HepG2 (cell line): ENCODE results near the gene PCSK6. TPM values are rescaled to one million over a fixed set of nuclear protein-coding genes. Genes with fewer than 3 reads are reported as not detected.
A peak's percentile ranks its signal among the peaks of the same experiment; 100 is the strongest.

Source experiments
- ATAC-seq: fragments of 200-7000 bp; cut with Tn5 transposase; 3 replicates; pipeline ENCODE4 v1.9.1; 2020; ENCODE audit warnings: mild to moderate bottlenecking, moderate library complexity
- BruUV-seq: library from RNA; stranded (reverse); fragments of 400-500 nt; replicated peaks from 2 replicates; lab custom pipeline; 2021; lab: Mats Ljungman, UMichigan
- CTCF ChIA-PET: fragments of 300-600 bp; formaldehyde crosslinking; extraction: SDS; loops from one replicate; lab custom pipeline; 2021; ENCODE audit warnings: low total read pairs, inconsistent platforms, low intra/inter-chr PET ratio; lab: Yijun Ruan, JAX
- POLR2A ChIA-PET: fragments of 350-600 bp; sonication (Branson Sonifier 250); formaldehyde crosslinking; loops from one replicate; lab custom pipeline; 2020; ENCODE audit warnings: antibody characterized with exemption, inconsistent platforms; lab: Yijun Ruan, JAX
- DNase-seq: peaks from one replicate; pipeline ENCODE4 v3.0.0-alpha.2; 2015; ENCODE audit warnings: low spot score
- FAIRE-seq: peaks from 3 replicates; lab custom pipeline; 2011; peaks lifted over from hg19 to GRCh38; lab: Jason Lieb, UNC
- H2AFZ ChIP-seq: one replicate; pipeline ENCODE4 v1.6.1; 2011; ENCODE audit warnings: low read length, inconsistent platforms
- H3K27ac ChIP-seq: fragments of 300-600 bp; 3 replicates; pipeline ENCODE4 v1.8.0; 2011; ENCODE audit warnings: mixed run types, mild to moderate bottlenecking, mixed read lengths, low read length, inconsistent platforms; ENCODE audit not compliant: insufficient read depth; ENCODE audit errors: extremely low read length
- H3K27me3 ChIP-seq, 2 experiments: fragments of 200-600 bp in 1 of 2; 2 replicates in 1 of 2; 3 replicates in 1 of 2; pipeline versions ENCODE4 v1.6.0 to v1.8.0; 2011; ENCODE audit warnings: low read length in 2 of 2, mild to moderate bottlenecking in 2 of 2, moderate library complexity in 2 of 2, inconsistent platforms in 1 of 2; ENCODE audit not compliant: insufficient read depth in 2 of 2, control insufficient read depth in 1 of 2
- H3K36me3 ChIP-seq, 2 experiments: fragments of 200-600 bp in 1 of 2; replicated peaks in 1 of 2; 2 replicates in 1 of 2; 3 replicates in 1 of 2; pipeline versions ENCODE4 v1.5.1 to v1.8.0; 2011; ENCODE audit warnings: low read length in 2 of 2, inconsistent platforms in 1 of 2; ENCODE audit not compliant: insufficient read depth in 2 of 2, control insufficient read depth in 1 of 2
- H3K4me1 ChIP-seq: 2 replicates; pipeline ENCODE4 v1.5.1; 2012; ENCODE audit warnings: low read length, inconsistent platforms; ENCODE audit not compliant: insufficient read depth
- H3K4me2 ChIP-seq: 2 replicates; pipeline ENCODE4 v1.6.0; 2011; ENCODE audit warnings: low read depth, low read length, inconsistent platforms
- H3K4me3 ChIP-seq, 3 experiments: fragments of 200-600 bp in 1 of 3; sonication (generic), shearing (Covaris generic) in 1 of 3; replicated peaks in 1 of 3; 2 replicates each; pipeline ENCODE4 v1.5.1; 2011 to 2016; ENCODE audit warnings: low read length in 3 of 3, inconsistent platforms in 2 of 3, low read depth in 2 of 3, mild to moderate bottlenecking in 2 of 3, control low read depth in 1 of 3, mixed read lengths in 1 of 3; ENCODE audit not compliant: insufficient read depth in 1 of 3
- H3K79me2 ChIP-seq: one replicate; pipeline ENCODE4 v1.6.1; 2011; ENCODE audit warnings: low read length, inconsistent platforms; ENCODE audit not compliant: insufficient read depth
- H3K9ac ChIP-seq: 2 replicates; pipeline ENCODE4 v1.6.0; 2011; ENCODE audit warnings: mild to moderate bottlenecking, low read depth, low read length, inconsistent platforms; ENCODE audit not compliant: insufficient read depth
- H3K9me3 ChIP-seq: 2 replicates; pipeline ENCODE4 v1.5.1; 2012; ENCODE audit warnings: mild to moderate bottlenecking, low read length
- H4K20me1 ChIP-seq: 2 replicates; pipeline ENCODE4 v1.6.0; 2011; ENCODE audit warnings: inconsistent platforms, mild to moderate bottlenecking, low read length, moderate library complexity; ENCODE audit not compliant: insufficient read depth
- BHLHE40 ChIP-seq: IDR thresholded peaks from 2 replicates; pipeline ENCODE4 v1.6.1; 2011; ENCODE audit warnings: low read length, improper control_type of control experiment
- SAP130 ChIP-seq: IDR thresholded peaks from 2 replicates; pipeline ENCODE4 v1.6.1; 2016; ENCODE audit warnings: low read depth
- XBP1 ChIP-seq: sonication (generic); formaldehyde crosslinking; IDR thresholded peaks from 2 replicates; pipeline ENCODE4 v1.5.0; 2020; ENCODE audit warnings: missing genetic modification reagents
- ZBTB37 ChIP-seq: sonication (generic); formaldehyde crosslinking; IDR thresholded peaks from 2 replicates; pipeline ENCODE4 v1.4.0; 2020; ENCODE audit warnings: mild to moderate bottlenecking, missing genetic modification reagents
- WGBS: methylation state at CpG from one replicate; pipeline ENCODE4 v1.1.6; 2017; ENCODE audit warnings: low lambda C conversion rate; 5-methylcytosine and 5-hydroxymethylcytosine counted together
- in situ Hi-C: cut with HindIII; loops from 2 replicates; pipeline ENCODE4 v1.10.0; 2017; ENCODE audit warnings: low pct_unique_long_range_greater_than_20kb; ENCODE audit not compliant: extremely low pct_ligation_motif_present
- intact Hi-C: fragments of 100-400 bp; cut with micrococcal nuclease; formaldehyde crosslinking; loops from one replicate; pipeline ENCODE4 v1.10.0; 2022; ENCODE audit not compliant: unreplicated experiment
- polyA plus RNA-seq, 8 experiments: library from polyadenylated mRNA; depleted of rRNA in 3 of 8; stranded (reverse) in 7 of 8; unstranded in 1 of 8; fragments of >200 nt; fragmentation: Illumina TruSeq in 4 of 8; extraction: Trizol in 4 of 8; gene quantifications; 2 replicates each; pipeline versions ENCODE4 v1.2.1 to v1.2.3, GENCODE V29; 2011 to 2016; ENCODE audit warnings: low read depth in 4 of 8, missing spikeins in 1 of 8, mixed read lengths in 1 of 8; ENCODE audit not compliant: insufficient read depth in 1 of 8
- total RNA-seq, 5 experiments: library from RNA; depleted of rRNA; stranded (reverse); fragments of >200 nt; fragmentation: Illumina TruSeq; extraction: Trizol; gene quantifications; 2 replicates each; pipeline ENCODE4 v1.2.3, GENCODE V29; 2016; ENCODE audit warnings: low read depth in 1 of 5
- TF ChIP-seq, protein P1 (sequence below): sonication (generic); formaldehyde crosslinking; IDR thresholded peaks from 2 replicates; pipeline ENCODE4 v1.5.1; 2020; ENCODE audit warnings: mild to moderate bottlenecking, missing genetic modification reagents, moderate library complexity

The PCSK6 gene
- total and polyA plus RNA-seq, 2 of the 13 experiments (the other 11 are each of a cell fraction or from before 2014, with no cell fraction given): 56.5 to 155 TPM

DNA sequence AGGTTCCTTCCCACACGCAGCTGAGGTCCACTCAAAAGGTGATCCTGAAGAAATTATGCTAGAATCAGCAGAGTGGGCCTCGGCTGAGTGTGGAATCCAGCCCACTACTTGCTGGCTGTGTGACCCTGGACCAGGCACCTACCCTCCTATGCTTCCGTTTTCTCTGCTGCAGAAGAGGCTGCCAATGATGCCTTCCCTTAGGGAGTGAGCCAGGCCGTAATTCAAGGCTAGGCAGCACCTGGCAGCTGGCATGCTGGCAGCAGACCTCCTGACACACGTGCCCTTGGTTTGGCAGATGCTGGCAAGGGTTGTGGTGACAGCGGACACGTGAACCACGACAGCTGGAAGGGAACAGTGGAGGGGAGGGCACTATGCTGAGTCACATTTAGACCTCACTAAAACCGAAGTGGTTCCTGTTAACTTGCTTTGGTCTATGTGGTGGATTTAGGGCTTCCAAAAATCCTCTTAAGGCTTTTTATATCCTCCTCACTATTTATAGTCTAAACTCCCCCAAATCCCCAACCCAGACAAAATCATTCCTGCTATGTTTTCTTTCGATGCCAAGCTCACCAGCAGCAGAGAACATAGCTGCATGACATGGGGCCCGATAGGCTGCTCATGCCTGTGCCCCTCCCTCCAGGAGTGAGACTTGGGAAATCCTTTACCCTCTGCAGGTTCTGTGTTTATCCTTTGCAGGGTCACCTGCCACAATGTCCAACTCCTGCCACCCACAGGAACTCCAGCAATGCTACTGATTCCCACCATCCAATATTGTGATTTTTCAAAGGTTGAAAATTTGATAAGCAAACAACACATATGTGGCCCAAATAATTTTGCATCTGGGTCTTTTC, 10.6 kb upstream of the PCSK6 start:
- intact Hi-C loops (loop anchor here (5.0 kb wide), 2 partner anchors 77 to 142 kb away; no protein-coding TSS in a partner anchor), in situ Hi-C loops (loop anchor here (10.0 kb wide), 1 partner anchor 205 kb away; the partner anchor contains the start of gene SNRPA1)
- ChIA-PET POLR2A (interaction anchor here (0.9 to 4.8 kb wide), 7 partner anchors 9 to 61 kb away, joined by 3 to 35 read pairs (median 3); partner anchors contain the start of gene PCSK6), CTCF (interaction anchor here (2.7 kb wide), 1 partner anchor 200 kb away, joined by 9 read pairs; no protein-coding TSS in a partner anchor)
- BruUV-seq: no TSS peak
- Histone ChIP-seq H3K27me3 (no peaks in the 10 kb centered on the region; a peak in 1 of 5 replicates), H3K4me1 (peaks cover 75% of the 10 kb centered on the region), H4K20me1 (no peaks in the 10 kb centered on the region), H3K36me3 (no peaks in the 10 kb centered on the region), H3K9ac (no peak overlapping the region), H3K79me2 (peaks cover 4% of the 10 kb centered on the region), H3K4me2 (peak overlapping the region; percentile 94; the same call in 1 of the 2 replicates), H2AFZ (no peak overlapping the region), H3K9me3 (no peaks in the 10 kb centered on the region), H3K4me3 (no peak overlapping the region), H3K27ac (no peak overlapping the region)
- ATAC-seq (no peak), DNase-seq (no peak), FAIRE-seq (no peak)
- peak; percentile 35; the same call in 1 of the 2 replicates for TF ChIP-seq BHLHE40
- TF ChIP-seq, protein P1, sequence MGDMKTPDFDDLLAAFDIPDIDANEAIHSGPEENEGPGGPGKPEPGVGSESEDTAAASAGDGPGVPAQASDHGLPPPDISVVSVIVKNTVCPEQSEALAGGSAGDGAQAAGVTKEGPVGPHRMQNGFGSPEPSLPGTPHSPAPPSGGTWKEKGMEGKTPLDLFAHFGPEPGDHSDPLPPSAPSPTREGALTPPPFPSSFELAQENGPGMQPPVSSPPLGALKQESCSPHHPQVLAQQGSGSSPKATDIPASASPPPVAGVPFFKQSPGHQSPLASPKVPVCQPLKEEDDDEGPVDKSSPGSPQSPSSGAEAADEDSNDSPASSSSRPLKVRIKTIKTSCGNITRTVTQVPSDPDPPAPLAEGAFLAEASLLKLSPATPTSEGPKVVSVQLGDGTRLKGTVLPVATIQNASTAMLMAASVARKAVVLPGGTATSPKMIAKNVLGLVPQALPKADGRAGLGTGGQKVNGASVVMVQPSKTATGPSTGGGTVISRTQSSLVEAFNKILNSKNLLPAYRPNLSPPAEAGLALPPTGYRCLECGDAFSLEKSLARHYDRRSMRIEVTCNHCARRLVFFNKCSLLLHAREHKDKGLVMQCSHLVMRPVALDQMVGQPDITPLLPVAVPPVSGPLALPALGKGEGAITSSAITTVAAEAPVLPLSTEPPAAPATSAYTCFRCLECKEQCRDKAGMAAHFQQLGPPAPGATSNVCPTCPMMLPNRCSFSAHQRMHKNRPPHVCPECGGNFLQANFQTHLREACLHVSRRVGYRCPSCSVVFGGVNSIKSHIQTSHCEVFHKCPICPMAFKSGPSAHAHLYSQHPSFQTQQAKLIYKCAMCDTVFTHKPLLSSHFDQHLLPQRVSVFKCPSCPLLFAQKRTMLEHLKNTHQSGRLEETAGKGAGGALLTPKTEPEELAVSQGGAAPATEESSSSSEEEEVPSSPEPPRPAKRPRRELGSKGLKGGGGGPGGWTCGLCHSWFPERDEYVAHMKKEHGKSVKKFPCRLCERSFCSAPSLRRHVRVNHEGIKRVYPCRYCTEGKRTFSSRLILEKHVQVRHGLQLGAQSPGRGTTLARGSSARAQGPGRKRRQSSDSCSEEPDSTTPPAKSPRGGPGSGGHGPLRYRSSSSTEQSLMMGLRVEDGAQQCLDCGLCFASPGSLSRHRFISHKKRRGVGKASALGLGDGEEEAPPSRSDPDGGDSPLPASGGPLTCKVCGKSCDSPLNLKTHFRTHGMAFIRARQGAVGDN: 0 out of 2 replicates have a peak, but pooled peaks have one; percentile 24
- peak; percentile 29 for TF ChIP-seq SAP130
- TF ChIP-seq ZBTB37 (CRISPR knock-in tag): no peak
- no peak for TF ChIP-seq XBP1 (CRISPR knock-in tag)
- WGBS: 40% methylated on average over 9 of the region's 11 CpGs
